B cell (primary cell): ENCODE measurements around the gene KIF9.

Experiments
- EZH2 ChIP-seq: IDR thresholded peaks from 2 replicates; pipeline ENCODE4 v1.6.1; 2012; ENCODE audit warnings: borderline replicate concordance, low read depth, mild to moderate bottlenecking, moderate library complexity, low read length; ENCODE audit not compliant: insufficient read depth, poor library complexity, severe bottlenecking
- TF ChIP-seq, protein P1 (sequence below): fragments of 200-600 bp; IDR thresholded peaks from one replicate; pipeline ENCODE4 v1.8.0; 2022; ENCODE audit warnings: antibody characterized with exemption, mild to moderate bottlenecking

DNA sequence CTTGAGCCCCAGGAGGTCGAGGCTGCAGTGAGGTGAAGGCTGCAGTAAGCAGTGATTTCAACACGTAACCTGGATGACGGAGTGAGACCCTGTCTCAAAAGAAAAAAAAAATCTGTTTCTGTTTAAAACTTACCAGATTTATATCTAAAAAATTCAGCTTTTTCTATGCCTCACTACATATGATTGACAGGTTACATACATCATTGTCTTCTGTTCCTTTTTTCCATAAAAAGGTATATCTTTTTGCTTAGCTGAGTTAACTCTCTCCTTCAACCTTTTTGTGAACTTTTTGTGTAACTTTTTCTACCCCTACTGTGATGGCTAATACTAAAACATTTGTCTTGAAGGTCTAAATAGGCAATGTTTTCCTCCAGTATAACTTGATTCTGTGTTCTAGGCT is 80.1 kb downstream of the KIF9 start:
- TF ChIP-seq, protein P1, sequence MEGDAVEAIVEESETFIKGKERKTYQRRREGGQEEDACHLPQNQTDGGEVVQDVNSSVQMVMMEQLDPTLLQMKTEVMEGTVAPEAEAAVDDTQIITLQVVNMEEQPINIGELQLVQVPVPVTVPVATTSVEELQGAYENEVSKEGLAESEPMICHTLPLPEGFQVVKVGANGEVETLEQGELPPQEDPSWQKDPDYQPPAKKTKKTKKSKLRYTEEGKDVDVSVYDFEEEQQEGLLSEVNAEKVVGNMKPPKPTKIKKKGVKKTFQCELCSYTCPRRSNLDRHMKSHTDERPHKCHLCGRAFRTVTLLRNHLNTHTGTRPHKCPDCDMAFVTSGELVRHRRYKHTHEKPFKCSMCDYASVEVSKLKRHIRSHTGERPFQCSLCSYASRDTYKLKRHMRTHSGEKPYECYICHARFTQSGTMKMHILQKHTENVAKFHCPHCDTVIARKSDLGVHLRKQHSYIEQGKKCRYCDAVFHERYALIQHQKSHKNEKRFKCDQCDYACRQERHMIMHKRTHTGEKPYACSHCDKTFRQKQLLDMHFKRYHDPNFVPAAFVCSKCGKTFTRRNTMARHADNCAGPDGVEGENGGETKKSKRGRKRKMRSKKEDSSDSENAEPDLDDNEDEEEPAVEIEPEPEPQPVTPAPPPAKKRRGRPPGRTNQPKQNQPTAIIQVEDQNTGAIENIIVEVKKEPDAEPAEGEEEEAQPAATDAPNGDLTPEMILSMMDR, result no peak
- TF ChIP-seq EZH2, result no peak
